GM12801 (cell line): Measurements from ENCODE around the gene SP140L.

Experiments used
- CTCF ChIP-seq: IDR thresholded peaks from one replicate; pipeline ENCODE4 v1.5.1; 2011; ENCODE audit warnings: control low read depth; ENCODE audit not compliant: insufficient read length; ENCODE audit errors: extremely low read depth

Gene SP140L

GRCh38 chr2:230425377-230425776 lies 98.4 kb downstream of the SP140L start:
- TF ChIP-seq CTCF = no peak

DNA sequence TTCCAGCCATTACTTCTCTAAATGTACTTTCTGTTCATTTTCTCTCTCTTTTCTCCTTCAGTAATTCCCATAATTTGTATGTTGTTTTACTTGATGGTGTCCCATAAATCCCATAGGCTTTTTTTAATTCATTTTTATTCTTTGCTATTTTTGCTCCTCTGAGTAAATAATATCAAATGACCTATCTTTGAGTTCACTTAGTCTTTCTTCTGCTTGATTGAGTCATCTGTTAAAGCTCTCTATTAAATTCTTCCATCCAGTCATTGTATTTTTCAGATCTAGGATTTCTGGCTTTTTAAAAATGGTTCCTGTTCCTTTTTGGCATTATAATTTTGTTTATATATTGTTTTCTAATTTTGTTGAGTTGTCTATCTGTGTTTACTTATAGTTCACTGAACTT lies 102.5 kb downstream of the SP140L start:
- TF ChIP-seq CTCF = no peak

DNA sequence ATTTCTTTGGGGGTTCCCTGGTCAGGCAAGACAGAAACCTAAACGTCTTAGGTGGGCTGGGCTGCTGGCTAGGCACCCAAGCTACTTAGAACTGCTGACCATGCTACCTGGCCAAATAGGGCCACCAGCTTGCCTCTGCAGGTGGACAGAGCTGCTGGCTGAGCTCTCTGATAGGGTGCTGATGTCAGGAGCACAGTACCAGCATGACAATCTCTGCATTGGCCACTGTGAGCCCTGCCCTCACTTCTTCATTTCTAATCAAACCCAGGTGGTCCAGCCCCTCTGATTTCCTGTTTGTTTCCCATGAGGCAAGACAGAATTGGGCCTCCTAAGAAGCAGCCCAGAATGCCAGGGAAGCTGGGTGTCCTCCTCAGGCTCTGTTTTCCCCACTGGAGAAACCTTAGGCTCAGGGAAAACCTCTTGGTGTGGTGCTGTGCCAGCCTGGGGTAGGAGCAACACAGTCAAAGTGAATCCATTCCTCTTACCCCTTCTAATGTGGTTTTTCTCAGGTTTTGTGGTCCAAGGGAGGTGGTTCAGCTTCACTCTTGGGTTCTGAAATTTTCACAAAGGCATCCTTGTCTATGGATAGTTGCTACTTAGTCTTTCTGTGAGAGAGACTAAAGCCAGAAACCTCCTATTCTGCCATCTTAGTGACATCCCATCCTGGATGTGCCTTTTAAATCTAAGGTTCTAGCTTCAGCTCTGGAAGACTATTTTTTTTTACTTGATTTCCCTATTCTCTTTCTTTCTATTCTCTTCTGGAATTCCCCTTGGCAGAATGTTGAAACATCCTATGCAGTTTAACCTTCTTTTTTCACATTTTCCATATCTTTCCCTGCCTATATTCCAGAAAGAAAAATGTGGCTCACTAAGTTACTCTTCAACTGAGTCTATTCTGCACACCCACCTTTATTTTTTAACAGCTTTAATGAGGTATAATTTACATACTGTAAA lies 104.2 kb downstream of the SP140L start:
- TF ChIP-seq CTCF = no peak

- TF ChIP-seq CTCF = no peak
These were observed 107.8 kb downstream of the SP140L start for GRCh38 chr2:230434677-230435324.

DNA sequence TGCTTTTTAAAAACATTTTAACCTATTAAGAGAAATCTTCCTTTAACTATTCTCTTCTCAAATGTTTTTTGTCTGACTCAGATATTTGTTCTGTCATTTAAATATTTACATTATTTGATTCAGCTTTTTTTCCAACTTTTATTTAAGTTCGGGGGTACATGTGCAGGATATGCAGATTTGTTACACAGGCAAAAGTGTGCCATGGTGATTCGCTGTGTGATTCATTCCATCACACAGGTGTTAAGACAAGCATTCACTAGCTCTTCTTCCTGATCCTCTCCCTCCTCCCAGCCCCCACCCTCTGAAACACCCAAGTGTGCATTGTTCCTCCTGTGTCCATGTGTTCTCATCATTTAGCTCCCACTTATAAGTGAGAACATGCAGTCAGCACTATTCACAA lies 108.4 kb downstream of the SP140L start:
- no peak for TF ChIP-seq CTCF

DNA sequence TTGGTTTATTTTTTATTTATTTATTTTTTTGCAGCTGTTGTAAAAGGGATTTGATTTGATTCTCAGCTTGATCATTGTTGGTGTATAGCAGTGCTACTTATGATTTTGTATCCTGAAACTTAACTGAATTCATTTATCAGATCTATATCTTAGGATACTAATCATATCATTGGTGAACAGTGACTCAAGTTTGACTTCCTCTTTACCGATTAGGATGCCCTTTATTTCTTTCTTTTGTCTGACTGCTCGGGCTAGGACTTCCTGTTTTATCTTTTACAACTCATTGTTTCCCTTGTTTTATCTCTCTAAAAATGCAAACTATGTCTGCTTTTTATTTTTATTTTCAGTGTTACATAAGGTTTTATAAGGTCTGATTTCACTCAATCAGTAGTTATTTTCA lies 112.6 kb downstream of the SP140L start:
- TF ChIP-seq CTCF = no peak

- no peak for TF ChIP-seq CTCF
These were observed 114.4 kb downstream of the SP140L start for GRCh38 chr2:230441227-230441897.
